22Rv1 (cell line): ENCODE results near the gene KRT81.
"Not testable (repeated sequence)": the region's sequence is repeated elsewhere in the genome, so short reads cannot be mapped to it uniquely, and the experiment has no call there.

Experiments
- H3K27ac ChIP-seq: fragments of 450-650 bp; 2 replicates; pipeline ENCODE4 v1.5.1; 2017
- ZFX ChIP-seq: fragments of 450-650 bp; IDR thresholded peaks from 2 replicates; pipeline ENCODE4 v1.6.1; 2017; ENCODE audit warnings: antibody characterized with exemption, borderline replicate concordance
- TF ChIP-seq, protein P1 (sequence below): fragments of 450-650 bp; IDR thresholded peaks from 2 replicates; pipeline ENCODE4 v1.5.1; 2017; ENCODE audit warnings: mild to moderate bottlenecking

KRT81 gene

DNA sequence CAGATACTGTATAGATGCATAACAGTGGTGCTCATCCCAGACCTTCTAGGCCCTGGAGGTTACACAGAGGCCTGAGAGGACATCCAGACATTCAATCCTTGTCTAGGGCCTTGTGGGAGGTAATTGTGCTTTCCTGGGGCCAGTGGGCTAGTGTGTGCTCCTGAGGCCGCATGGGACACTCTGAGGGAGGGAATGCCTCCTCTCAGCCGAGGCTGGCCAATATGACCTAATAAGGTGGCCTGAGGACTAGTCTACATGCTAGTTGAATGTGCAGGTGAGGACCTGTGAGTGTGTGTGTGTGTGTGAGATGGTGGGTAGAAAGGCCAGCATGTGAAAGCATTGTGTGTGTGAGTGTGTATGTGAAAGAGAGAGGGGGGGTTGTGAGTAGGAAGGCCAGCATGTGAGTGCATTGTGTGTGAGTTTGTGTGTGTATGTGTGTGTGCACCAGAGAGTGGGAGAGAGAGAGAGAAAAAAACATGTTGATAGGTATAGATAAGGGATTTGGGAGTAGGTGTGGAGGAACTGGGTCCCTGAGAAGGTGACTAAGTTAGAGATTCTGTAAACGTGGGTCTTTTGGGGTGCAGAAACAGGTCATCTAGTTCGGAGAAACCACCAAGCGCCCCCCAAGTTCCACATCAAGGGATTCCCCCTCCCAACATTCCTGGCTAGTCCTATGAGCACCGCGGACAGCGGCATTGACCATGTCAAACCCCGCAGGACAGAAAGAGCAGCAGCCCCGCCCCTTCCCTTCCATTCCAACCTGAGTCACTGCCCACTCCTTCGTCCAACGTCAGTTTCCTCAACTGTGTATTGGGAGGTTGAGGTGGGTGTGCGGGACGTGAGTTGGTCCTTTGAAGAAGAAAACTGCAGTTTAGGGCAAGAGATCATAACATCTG, 9.7 kb upstream of the KRT81 start:
- no peak for TF ChIP-seq ZFX
- TF ChIP-seq, protein P1, sequence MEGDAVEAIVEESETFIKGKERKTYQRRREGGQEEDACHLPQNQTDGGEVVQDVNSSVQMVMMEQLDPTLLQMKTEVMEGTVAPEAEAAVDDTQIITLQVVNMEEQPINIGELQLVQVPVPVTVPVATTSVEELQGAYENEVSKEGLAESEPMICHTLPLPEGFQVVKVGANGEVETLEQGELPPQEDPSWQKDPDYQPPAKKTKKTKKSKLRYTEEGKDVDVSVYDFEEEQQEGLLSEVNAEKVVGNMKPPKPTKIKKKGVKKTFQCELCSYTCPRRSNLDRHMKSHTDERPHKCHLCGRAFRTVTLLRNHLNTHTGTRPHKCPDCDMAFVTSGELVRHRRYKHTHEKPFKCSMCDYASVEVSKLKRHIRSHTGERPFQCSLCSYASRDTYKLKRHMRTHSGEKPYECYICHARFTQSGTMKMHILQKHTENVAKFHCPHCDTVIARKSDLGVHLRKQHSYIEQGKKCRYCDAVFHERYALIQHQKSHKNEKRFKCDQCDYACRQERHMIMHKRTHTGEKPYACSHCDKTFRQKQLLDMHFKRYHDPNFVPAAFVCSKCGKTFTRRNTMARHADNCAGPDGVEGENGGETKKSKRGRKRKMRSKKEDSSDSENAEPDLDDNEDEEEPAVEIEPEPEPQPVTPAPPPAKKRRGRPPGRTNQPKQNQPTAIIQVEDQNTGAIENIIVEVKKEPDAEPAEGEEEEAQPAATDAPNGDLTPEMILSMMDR = no peak
- H3K27ac ChIP-seq = no peak overlapping the region

DNA sequence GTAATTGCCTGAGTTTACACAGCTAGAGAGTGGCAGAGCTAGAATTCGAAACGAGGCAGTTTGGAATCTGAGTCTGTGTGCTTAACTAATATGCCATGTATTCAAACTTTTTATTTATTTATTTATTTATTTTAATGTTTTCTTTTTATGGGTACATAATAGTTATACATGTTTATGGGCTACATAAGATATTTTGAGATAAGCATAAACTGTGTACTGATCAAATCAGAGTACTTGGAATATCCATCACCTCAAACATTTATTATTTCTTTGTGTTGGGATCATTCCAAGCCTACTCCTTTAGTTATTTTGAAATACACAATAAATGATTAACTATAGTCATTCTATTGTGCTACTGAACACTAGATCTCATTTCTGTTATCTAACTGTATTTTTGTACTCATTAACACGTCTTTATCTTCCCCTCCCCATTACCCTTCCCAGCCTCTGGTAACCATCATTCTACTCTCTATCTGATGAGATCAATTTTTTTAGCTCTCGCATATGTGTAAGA, 7.4 kb upstream of the KRT81 start:
- TF ChIP-seq, protein P1 = no peak
- no peak for TF ChIP-seq ZFX
- H3K27ac ChIP-seq = no peak overlapping the region

GRCh38 chr12:52296572-52297215, 5.4 kb upstream of the KRT81 start:
- TF ChIP-seq, protein P1 = no peak
- TF ChIP-seq ZFX = no peak
- H3K27ac ChIP-seq = no peak overlapping the region

DNA sequence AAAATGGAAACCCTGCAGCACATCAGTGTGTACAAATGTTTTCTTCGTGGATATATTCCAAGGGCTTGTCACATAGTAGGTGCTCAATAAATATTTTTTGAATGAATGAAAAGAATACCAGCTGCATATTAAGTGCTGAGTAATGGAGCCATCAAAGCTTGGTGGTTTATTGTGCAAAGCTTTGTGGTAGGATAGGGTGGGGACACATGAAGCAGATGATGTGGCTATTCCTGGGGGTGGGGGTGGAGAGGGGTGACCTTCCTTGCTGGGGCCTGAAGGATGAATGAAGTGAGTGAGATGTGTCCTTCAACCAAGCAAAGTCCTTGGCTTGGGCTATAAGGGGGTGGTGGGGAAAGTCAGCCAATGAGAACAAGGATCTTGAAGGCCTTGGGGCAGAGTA, 4.3 kb upstream of the KRT81 start:
- TF ChIP-seq, protein P1 = no peak
- TF ChIP-seq ZFX = no peak
- H3K27ac ChIP-seq = no peak overlapping the region

GRCh38 chr12:52294803-52295202, 3.5 kb upstream of the KRT81 start:
- TF ChIP-seq ZFX = no peak
- TF ChIP-seq, protein P1 = no peak
- H3K27ac ChIP-seq = no peak overlapping the region

DNA sequence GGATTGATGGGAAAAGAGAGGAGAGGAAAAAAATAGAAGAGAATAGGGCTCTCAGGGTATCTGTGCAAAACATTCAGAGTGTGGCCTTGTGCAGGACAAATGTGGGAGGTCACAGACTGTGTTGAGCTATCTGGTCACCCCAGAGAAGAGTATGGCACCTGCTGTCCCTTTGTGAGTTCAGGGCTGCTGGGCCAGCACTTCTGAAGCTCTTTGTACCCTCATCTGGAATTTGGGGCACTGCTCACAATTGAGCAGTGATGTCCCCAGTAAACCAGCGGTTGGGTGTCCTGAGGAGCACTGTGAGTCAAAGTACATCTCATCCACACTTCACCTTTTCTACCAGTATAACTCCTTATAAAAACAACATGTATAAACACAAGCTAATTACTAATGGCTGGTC, 2.6 kb upstream of the KRT81 start:
- no peak overlapping the region for H3K27ac ChIP-seq
- TF ChIP-seq ZFX = no peak
- TF ChIP-seq, protein P1 = no peak

DNA sequence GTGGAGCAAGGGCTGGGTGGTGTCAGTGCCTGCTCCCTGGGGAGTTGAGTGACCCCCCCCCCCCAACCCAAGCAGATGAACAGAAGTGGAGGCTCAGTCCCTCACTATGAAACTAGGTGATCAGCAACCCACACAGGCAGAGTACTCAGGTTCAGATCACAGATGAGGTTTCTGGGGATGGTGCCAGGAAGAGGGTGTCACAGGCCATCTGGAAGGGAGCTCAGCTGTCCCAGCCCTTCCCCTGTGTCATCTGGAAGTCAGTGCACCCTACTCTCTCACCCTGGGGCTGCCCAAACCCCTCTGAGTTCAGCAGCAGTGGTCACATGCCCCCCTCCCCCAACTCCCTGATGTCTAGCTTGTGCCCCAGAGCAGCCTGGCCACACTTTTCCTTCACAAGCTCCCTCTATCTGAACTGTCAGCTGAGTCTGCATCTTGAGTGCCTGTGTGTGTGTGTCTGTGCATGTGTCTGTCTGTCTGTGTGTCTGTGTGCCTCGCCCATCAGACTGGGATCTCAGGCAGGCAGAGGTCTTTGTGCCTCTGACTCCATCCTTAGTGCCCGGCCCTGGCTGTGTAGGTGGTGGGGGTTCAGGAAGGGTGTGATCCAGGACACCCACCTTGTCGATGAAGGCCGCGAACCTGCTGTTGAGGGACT, 725 bp downstream of the KRT81 start:
- not testable (repeated sequence) for H3K27ac ChIP-seq

- H3K27ac ChIP-seq = not testable (repeated sequence)
These were observed 3.2 kb downstream of the KRT81 start for GRCh38 chr12:52287816-52288805.
